ENCODE results near the gene SFTA2. TPM values are rescaled to one million over a fixed set of nuclear protein-coding genes. Genes with fewer than 3 reads are reported as not detected.
"Not testable (repeated sequence)": the region's sequence is repeated elsewhere in the genome, so short reads cannot be mapped to it uniquely, and the experiment has no call there.

The SFTA2 gene
- polyA plus RNA-seq, 1 donor from 2014 or later: not detected

DNA sequence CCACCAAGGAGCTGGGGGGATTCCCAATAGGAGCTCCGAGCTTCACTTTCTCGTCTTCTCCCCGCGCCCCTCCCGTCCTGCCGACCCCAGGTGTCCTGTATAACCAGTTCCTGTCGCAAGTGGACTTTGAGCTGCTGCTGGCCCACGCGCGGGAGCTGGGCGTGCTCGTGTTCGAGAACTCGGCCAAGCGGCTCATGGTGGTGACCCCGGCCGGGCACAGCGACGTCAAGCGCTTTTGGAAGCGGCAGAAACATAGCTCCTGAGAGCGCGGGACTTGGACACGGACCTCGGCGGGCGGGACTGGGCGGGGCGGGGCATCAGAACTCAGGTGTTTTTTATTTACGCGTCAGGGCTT, 18.3 kb downstream of the SFTA2 start:
- Histone ChIP-seq H3K9me2 (ENCODE audit: insufficient read depth, low read length) (no peaks in the 10 kb centered on the region), H3K27ac (ENCODE audit: low read length) (no peak overlapping the region), H3F3A (ENCODE audit: insufficient read depth, low read length, poor library complexity, severe bottlenecking) (no peaks in the 10 kb centered on the region), H2AFZ (ENCODE audit: low read depth, low read length) (no peak overlapping the region), H3K9ac (ENCODE audit: low read length) (no peak overlapping the region), H3K79me2 (replicated peaks; ENCODE audit: insufficient read depth, low read length) (peaks cover 4% of the 10 kb centered on the region), H3K27me3 (ENCODE audit: insufficient read depth, low read depth, low read length) (no peaks in the 10 kb centered on the region), H3K4me3 (ENCODE audit: low read length) (peak overlapping the region; percentile 70), H3K4me2 (ENCODE audit: low read length) (no peak overlapping the region), H3K9me3 (ENCODE audit: low read length) (no peaks in the 10 kb centered on the region), H4K20me1 (ENCODE audit: insufficient read depth) (no peaks in the 10 kb centered on the region), H3K36me3 (ENCODE audit: insufficient read depth, low read length) (peaks cover 7% of the 10 kb centered on the region)
- TF ChIP-seq, protein P1, sequence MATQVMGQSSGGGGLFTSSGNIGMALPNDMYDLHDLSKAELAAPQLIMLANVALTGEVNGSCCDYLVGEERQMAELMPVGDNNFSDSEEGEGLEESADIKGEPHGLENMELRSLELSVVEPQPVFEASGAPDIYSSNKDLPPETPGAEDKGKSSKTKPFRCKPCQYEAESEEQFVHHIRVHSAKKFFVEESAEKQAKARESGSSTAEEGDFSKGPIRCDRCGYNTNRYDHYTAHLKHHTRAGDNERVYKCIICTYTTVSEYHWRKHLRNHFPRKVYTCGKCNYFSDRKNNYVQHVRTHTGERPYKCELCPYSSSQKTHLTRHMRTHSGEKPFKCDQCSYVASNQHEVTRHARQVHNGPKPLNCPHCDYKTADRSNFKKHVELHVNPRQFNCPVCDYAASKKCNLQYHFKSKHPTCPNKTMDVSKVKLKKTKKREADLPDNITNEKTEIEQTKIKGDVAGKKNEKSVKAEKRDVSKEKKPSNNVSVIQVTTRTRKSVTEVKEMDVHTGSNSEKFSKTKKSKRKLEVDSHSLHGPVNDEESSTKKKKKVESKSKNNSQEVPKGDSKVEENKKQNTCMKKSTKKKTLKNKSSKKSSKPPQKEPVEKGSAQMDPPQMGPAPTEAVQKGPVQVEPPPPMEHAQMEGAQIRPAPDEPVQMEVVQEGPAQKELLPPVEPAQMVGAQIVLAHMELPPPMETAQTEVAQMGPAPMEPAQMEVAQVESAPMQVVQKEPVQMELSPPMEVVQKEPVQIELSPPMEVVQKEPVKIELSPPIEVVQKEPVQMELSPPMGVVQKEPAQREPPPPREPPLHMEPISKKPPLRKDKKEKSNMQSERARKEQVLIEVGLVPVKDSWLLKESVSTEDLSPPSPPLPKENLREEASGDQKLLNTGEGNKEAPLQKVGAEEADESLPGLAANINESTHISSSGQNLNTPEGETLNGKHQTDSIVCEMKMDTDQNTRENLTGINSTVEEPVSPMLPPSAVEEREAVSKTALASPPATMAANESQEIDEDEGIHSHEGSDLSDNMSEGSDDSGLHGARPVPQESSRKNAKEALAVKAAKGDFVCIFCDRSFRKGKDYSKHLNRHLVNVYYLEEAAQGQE (IDR thresholded peaks at IDR 0.05; ENCODE audit: borderline replicate concordance): no peak
- TF ChIP-seq EZH2 (IDR thresholded peaks at IDR 0.05; ENCODE audit: borderline replicate concordance, insufficient read depth, low read length, poor library complexity, severe bottlenecking) (no peak), EP300 (conservative IDR thresholded peaks at IDR 0.05; ENCODE audit: poor library complexity, severe bottlenecking) (no peak), SMC3 (conservative IDR thresholded peaks at IDR 0.05; ENCODE audit: poor library complexity) (no peak), MXI1 (conservative IDR thresholded peaks at IDR 0.05; ENCODE audit: poor library complexity, severe bottlenecking) (no peak), POLR2AphosphoS5 (IDR thresholded peaks at IDR 0.05) (no peak), RAD21 (conservative IDR thresholded peaks at IDR 0.05) (no peak), TAF1 (IDR thresholded peaks at IDR 0.05; ENCODE audit: low read depth) (no peak)
- TF ChIP-seq, protein P2, sequence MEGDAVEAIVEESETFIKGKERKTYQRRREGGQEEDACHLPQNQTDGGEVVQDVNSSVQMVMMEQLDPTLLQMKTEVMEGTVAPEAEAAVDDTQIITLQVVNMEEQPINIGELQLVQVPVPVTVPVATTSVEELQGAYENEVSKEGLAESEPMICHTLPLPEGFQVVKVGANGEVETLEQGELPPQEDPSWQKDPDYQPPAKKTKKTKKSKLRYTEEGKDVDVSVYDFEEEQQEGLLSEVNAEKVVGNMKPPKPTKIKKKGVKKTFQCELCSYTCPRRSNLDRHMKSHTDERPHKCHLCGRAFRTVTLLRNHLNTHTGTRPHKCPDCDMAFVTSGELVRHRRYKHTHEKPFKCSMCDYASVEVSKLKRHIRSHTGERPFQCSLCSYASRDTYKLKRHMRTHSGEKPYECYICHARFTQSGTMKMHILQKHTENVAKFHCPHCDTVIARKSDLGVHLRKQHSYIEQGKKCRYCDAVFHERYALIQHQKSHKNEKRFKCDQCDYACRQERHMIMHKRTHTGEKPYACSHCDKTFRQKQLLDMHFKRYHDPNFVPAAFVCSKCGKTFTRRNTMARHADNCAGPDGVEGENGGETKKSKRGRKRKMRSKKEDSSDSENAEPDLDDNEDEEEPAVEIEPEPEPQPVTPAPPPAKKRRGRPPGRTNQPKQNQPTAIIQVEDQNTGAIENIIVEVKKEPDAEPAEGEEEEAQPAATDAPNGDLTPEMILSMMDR (IDR thresholded peaks at IDR 0.05; ENCODE audit: poor library complexity, severe bottlenecking): no peak

DNA sequence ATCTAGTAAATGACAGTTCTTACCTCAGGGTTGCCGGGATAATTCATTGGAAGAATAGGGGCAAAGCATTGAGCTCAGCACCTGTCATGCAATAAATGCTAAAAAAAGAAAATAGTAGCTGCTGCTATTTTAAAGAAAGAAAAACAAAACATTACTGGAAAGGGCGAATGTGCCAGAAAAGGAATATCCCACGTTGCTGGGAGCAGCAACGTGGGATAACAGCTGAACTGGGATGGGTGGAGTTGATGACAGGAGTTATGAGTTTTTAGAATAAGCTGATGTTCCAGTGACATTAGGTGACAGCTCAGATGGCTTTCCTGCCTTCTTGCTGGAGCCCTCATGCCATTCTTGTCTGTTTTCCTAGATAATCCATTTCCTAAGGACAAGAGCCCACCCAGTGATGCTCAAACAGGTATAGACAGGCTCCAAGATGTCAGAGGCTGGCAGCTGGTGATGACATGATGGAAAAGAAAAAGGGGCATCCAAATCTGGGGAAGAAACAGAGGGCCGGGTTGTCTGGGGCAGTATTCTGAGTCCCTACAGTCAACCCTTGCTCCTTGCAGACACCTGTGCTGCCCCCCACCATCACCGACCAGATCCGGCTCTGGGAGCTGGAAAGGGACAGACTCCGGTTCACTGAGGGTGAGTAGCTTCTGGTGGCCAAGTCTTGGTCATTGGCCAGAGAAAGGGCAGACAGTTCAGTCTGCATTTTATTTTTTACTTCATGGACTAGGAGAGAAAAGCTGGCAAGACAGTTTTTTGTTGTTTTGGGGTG, 19.0 kb downstream of the SFTA2 start:
- Histone ChIP-seq H3F3A (ENCODE audit: insufficient read depth, low read length, poor library complexity, severe bottlenecking) (no peaks in the 10 kb centered on the region), H3K27ac (ENCODE audit: low read length) (no peak overlapping the region), H3K4me3 (ENCODE audit: low read length) (no peak overlapping the region), H3K9me2 (ENCODE audit: insufficient read depth, low read length) (no peaks in the 10 kb centered on the region), H3K36me3 (ENCODE audit: insufficient read depth, low read length) (peaks cover 7% of the 10 kb centered on the region), H3K4me2 (ENCODE audit: low read length) (no peak overlapping the region), H3K9me3 (ENCODE audit: low read length) (no peaks in the 10 kb centered on the region), H4K20me1 (ENCODE audit: insufficient read depth) (no peaks in the 10 kb centered on the region), H3K9ac (ENCODE audit: low read length) (no peak overlapping the region), H3K27me3 (ENCODE audit: insufficient read depth, low read depth, low read length) (no peaks in the 10 kb centered on the region), H2AFZ (ENCODE audit: low read depth, low read length) (no peak overlapping the region), H3K79me2 (replicated peaks; ENCODE audit: insufficient read depth, low read length) (peaks cover 10% of the 10 kb centered on the region)
- no peak for TF ChIP-seq EP300 (conservative IDR thresholded peaks at IDR 0.05; ENCODE audit: poor library complexity, severe bottlenecking)
- no peak for TF ChIP-seq TAF1 (IDR thresholded peaks at IDR 0.05; ENCODE audit: low read depth)
- TF ChIP-seq, protein P1 (IDR thresholded peaks at IDR 0.05; ENCODE audit: borderline replicate concordance): no peak

DNA sequence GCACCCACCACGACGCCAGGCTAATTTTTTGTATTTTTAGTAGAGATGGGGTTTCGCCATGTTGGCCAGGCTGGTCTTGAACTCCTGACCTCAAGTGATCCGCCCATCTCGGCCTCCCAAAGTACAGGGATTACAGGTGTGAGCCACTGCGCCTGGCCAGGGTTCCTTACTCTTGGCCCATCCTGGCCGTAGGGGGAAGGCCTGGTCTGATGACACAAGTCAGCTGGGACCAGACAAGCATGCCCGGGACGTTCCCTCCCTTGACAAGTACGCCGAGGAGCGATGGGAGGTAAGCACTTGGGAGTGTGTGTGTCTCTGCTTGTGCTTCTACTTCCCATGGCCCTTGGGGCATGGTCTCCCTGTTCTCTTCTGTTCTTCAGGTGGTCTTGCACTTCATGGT, 21.5 kb downstream of the SFTA2 start:
- not testable (repeated sequence) for H3K36me3 ChIP-seq (ENCODE audit: insufficient read depth, low read length); H3K9ac ChIP-seq (ENCODE audit: low read length); H4K20me1 ChIP-seq (ENCODE audit: insufficient read depth); H3K27ac ChIP-seq (ENCODE audit: low read length); H3K4me2 ChIP-seq (ENCODE audit: low read length); H3K4me3 ChIP-seq (ENCODE audit: low read length); H3K79me2 ChIP-seq (replicated peaks; ENCODE audit: insufficient read depth, low read length); H2AFZ ChIP-seq (ENCODE audit: low read depth, low read length); H3K27me3 ChIP-seq (ENCODE audit: insufficient read depth, low read depth, low read length); H3K9me3 ChIP-seq (ENCODE audit: low read length); H3F3A ChIP-seq (ENCODE audit: insufficient read depth, low read length, poor library complexity, severe bottlenecking); H3K9me2 ChIP-seq (ENCODE audit: insufficient read depth, low read length)
